ENCODE data around the gene ATP2A2. TPM values are rescaled to one million over a fixed set of nuclear protein-coding genes. Genes with fewer than 3 reads are reported as not detected.
A peak's percentile ranks its signal among the peaks of the same experiment; 100 is the strongest.
"Not testable (repeated sequence)": the region's sequence is repeated elsewhere in the genome, so short reads cannot be mapped to it uniquely, and the experiment has no call there.

Gene ATP2A2
- total and polyA plus RNA-seq, 5 donors from 2014 or later = 3.3 to 119 (median 4.9) TPM

DNA sequence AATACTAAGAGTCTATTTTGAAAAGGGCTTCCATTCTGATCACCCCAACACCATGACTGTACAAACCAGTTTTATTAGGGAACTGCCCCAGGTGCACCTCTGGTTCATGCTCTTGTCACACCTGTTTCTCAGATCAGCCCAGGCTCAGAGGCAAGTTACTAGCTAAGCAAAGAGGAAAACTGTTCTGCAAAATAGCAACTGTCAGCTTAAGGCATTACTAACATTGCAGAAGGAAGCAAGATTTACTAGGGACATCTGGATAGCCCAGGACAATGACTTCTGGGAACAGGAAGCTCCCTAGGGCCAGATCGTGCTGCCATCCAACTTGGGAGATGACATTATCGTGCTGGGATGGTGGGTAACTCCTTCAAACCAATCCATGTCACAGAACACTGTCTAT, 92.4 kb downstream of the ATP2A2 start:
- Mint-ChIP-seq H3K9me3 (no peaks in the 10 kb centered on the region), H3K27me3 (no peaks in the 10 kb centered on the region), H3K27ac (no peak overlapping the region), H3K36me3 (peaks cover 32% of the 10 kb centered on the region), H3K4me3 (no peak overlapping the region), H3K4me1 (peaks cover 0 to 6% (median 3%) of the 10 kb centered on the region in 4 donors)
- no peaks in the 10 kb centered on the region for H3K4me1 ChIP-seq (ENCODE audit: control insufficient read depth, insufficient read depth, low read length, poor library complexity, severe bottlenecking)
- H3K36me3 ChIP-seq (ENCODE audit: control insufficient read depth, insufficient read depth, low read length) = peaks cover 64% of the 10 kb centered on the region
- ATAC-seq (ENCODE audit: low read depth in 2 of 2) (no peak), DNase-seq (no peak)
- no peaks in the 10 kb centered on the region for H3K27me3 ChIP-seq (ENCODE audit: control insufficient read depth, insufficient read depth, low read length)
- no peak overlapping the region for H3K4me3 ChIP-seq (ENCODE audit: low read depth, low read length)
- H3K27ac ChIP-seq (ENCODE audit: insufficient read depth, low read length, poor library complexity, severe bottlenecking) = no peak overlapping the region
- H3K9me3 ChIP-seq (ENCODE audit: control insufficient read depth in 2 of 2, low read length in 2 of 2) = no peaks in the 10 kb centered on the region

DNA sequence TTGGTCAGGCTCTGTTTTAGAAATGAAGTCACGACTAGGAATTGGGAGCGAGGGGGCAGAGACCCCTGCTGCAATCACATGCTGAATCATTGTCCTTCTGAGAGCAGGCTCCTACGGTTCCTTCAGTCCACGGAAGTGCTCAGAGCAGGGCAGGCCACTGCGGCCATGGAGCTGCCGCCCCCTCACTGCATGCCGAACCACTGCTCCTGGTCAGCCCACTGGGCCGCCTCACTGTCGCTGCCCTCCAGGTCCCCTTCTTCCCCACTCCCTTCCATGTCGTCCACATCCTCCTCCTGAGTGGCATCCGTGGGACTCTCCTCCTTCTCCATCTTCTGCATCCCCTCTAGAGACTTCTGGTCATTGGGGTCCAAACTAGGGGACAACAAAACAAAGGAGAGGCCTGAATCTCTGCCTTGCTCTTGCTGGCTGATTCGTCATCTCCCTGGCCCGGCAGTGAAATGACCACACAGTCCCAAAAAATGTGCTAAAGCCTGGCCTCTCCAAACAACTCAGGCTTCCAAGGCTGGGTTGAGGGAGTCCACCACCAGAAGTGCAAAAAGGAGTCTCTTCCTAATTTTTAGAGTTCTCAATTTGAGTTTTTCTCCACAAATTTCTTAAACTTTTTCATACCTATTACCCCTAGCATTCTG, 93.0 kb downstream of the ATP2A2 start:
- no peaks in the 10 kb centered on the region for H3K9me3 ChIP-seq (ENCODE audit: control insufficient read depth in 2 of 2, low read length in 2 of 2)
- H3K4me1 Mint-ChIP-seq = peaks cover 0 to 6% (median 3%) of the 10 kb centered on the region in 4 donors
- peaks cover 34% of the 10 kb centered on the region for H3K36me3 Mint-ChIP-seq
- no peak overlapping the region for H3K4me3 Mint-ChIP-seq
- no peaks in the 10 kb centered on the region for H3K4me1 ChIP-seq (ENCODE audit: control insufficient read depth, insufficient read depth, low read length, poor library complexity, severe bottlenecking)
- H3K27me3 ChIP-seq (ENCODE audit: control insufficient read depth, insufficient read depth, low read length) = no peaks in the 10 kb centered on the region
- H3K9me3 Mint-ChIP-seq = no peaks in the 10 kb centered on the region
- peaks cover 70% of the 10 kb centered on the region for H3K36me3 ChIP-seq (ENCODE audit: control insufficient read depth, insufficient read depth, low read length)
- H3K27ac ChIP-seq (ENCODE audit: insufficient read depth, low read length, poor library complexity, severe bottlenecking) = no peak overlapping the region
- no peak overlapping the region for H3K4me3 ChIP-seq (ENCODE audit: low read depth, low read length)
- ATAC-seq (ENCODE audit: low read depth in 2 of 2) (no peak), DNase-seq (no peak)
- no peaks in the 10 kb centered on the region for H3K27me3 Mint-ChIP-seq
- peak overlapping the region in 1 of 3 donors; percentile 48 for H3K27ac Mint-ChIP-seq

DNA sequence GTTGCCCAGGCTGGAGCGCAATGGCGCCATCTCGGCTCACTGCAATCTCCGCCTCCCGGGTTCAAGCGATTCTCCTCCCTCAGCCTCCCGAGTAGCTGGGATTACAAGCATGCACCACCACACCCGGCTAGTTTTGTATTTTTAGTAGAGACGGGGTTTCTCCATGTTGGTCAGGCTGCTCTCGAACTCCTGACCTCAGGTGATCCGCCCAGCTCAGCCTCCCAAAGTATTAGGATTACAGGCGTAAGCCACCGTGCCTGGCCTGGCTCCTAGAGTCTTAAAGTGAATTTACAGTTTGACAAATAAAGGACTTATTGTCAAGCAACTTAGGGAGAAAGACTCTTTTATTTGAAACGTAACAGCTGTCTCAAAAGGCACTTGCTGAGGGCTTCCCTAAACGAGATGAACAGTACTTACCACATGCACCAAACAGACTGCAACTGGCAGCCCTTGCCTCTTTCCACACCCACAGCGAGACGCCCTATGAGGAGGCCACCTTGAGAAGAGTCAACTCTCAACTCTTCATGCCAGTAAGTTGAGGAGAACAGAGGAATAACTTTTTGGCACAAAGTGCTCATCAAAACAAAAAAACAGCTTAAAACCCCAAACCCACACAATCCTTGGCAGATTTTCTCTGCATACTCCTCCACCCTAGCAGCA, 97.2 kb downstream of the ATP2A2 start:
- Mint-ChIP-seq H3K36me3 (peaks cover 46% of the 10 kb centered on the region), H3K4me1 (peaks cover 0 to 20% (median 11%) of the 10 kb centered on the region in 4 donors)
- ATAC-seq (ENCODE audit: low read depth in 2 of 2) = not testable (repeated sequence)

DNA sequence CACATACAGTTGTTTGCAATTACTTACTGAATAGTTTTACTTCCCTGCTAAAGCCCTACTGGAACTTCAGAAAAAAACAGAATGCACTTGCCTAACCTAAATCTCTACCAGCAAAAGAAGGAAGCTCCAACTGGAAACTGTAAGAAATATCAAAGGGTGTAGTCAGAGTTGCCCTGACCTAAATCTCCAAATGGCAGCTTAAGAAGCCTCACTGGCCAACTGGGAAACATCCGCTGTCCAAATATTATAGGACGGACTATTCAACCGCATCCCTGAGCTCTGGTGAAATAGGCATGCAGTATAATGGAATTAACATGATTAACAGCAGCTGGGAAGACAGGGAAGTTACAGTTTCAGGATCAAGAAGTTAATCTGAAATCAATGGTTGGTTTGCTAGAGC, 98.2 kb downstream of the ATP2A2 start:
- no peak overlapping the region for H3K4me3 Mint-ChIP-seq
- H3K27ac ChIP-seq (ENCODE audit: insufficient read depth, low read length, poor library complexity, severe bottlenecking) = no peak overlapping the region
- H3K4me1 ChIP-seq (ENCODE audit: control insufficient read depth, insufficient read depth, low read length, poor library complexity, severe bottlenecking) = no peaks in the 10 kb centered on the region
- ATAC-seq (ENCODE audit: low read depth in 2 of 2) (no peak), DNase-seq (no peak)
- no peaks in the 10 kb centered on the region for H3K9me3 ChIP-seq (ENCODE audit: control insufficient read depth in 2 of 2, low read length in 2 of 2)
- no peaks in the 10 kb centered on the region for H3K27me3 ChIP-seq (ENCODE audit: control insufficient read depth, insufficient read depth, low read length)
- H3K27ac Mint-ChIP-seq = no peak overlapping the region
- peaks cover 0 to 20% (median 11%) of the 10 kb centered on the region in 4 donors for H3K4me1 Mint-ChIP-seq
- H3K4me3 ChIP-seq (ENCODE audit: low read depth, low read length) = no peak overlapping the region
- H3K36me3 ChIP-seq (ENCODE audit: control insufficient read depth, insufficient read depth, low read length) = peaks cover 78% of the 10 kb centered on the region
- H3K9me3 Mint-ChIP-seq = no peaks in the 10 kb centered on the region
- peaks cover 44% of the 10 kb centered on the region for H3K36me3 Mint-ChIP-seq
- no peaks in the 10 kb centered on the region for H3K27me3 Mint-ChIP-seq

More for the DNA sequence above, 97.2 kb downstream of the ATP2A2 start:
- DNase-seq; H3K27me3 Mint-ChIP-seq; H3K9me3 Mint-ChIP-seq; H3K4me1 ChIP-seq (ENCODE audit: control insufficient read depth, insufficient read depth, low read length, poor library complexity, severe bottlenecking); H3K27me3 ChIP-seq (ENCODE audit: control insufficient read depth, insufficient read depth, low read length); H3K27ac ChIP-seq (ENCODE audit: insufficient read depth, low read length, poor library complexity, severe bottlenecking); H3K4me3 ChIP-seq (ENCODE audit: low read depth, low read length); H3K4me3 Mint-ChIP-seq; H3K9me3 ChIP-seq (ENCODE audit: control insufficient read depth in 2 of 2, low read length in 2 of 2): not testable (repeated sequence)
- H3K27ac Mint-ChIP-seq = peak overlapping the region in 1 of 3 donors; percentile 23
- H3K36me3 ChIP-seq (ENCODE audit: control insufficient read depth, insufficient read depth, low read length) = peaks cover 87% of the 10 kb centered on the region

DNA sequence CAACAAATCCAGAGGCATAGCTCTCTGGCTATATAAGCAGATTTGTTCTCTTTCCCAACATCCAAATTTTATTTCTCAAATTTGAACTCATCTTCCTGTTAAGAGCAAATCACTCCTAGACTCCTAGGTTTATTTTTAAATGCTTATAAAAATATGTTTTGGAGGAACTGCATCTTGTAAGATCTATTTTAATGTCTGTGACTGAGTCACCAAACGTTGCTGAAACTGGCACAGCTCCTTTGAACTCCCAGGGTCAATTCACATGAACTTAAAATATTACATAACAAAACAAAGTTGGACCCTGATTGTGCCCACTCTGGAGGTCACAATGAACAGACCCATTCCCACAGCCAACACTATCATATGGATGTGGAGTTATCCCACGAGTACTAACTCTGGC, 98.6 kb downstream of the ATP2A2 start:
- Histone ChIP-seq H3K36me3 (ENCODE audit: control insufficient read depth, insufficient read depth, low read length) (peaks cover 76% of the 10 kb centered on the region), H3K27ac (ENCODE audit: insufficient read depth, low read length, poor library complexity, severe bottlenecking) (no peak overlapping the region), H3K4me3 (ENCODE audit: low read depth, low read length) (no peak overlapping the region), H3K9me3 (ENCODE audit: control insufficient read depth in 2 of 2, low read length in 2 of 2) (no peaks in the 10 kb centered on the region), H3K4me1 (ENCODE audit: control insufficient read depth, insufficient read depth, low read length, poor library complexity, severe bottlenecking) (no peaks in the 10 kb centered on the region), H3K27me3 (ENCODE audit: control insufficient read depth, insufficient read depth, low read length) (no peaks in the 10 kb centered on the region)
- no peaks in the 10 kb centered on the region for H3K9me3 Mint-ChIP-seq
- no peak overlapping the region for H3K4me3 Mint-ChIP-seq
- DNase-seq (no peak), ATAC-seq (ENCODE audit: low read depth in 2 of 2) (no peak)
- H3K27me3 Mint-ChIP-seq = no peaks in the 10 kb centered on the region
- H3K27ac Mint-ChIP-seq = peak overlapping the region in 1 of 3 donors; percentile 67
- H3K36me3 Mint-ChIP-seq = peaks cover 42% of the 10 kb centered on the region
- peaks cover 0 to 25% (median 14%) of the 10 kb centered on the region in 4 donors for H3K4me1 Mint-ChIP-seq

DNA sequence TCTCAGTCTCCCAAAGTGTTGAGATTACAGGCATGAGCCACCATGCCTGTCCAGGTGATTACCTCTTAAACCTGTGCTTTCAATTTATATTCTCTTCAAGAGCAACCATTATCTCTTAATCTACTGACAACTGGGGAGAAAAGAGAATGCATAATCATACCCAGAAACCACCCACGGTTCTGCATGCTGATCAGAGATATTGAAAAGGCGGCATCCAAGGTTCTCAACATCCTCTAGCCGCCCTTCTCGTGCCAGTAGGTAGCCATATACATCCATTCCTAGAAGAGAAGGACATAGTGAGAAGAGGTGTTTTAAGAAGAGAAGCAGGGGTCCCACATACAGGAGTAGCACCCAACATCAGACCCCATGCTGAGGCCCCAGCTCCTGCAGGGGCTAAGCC, 101.6 kb downstream of the ATP2A2 start:
- H3K4me1 ChIP-seq (ENCODE audit: control insufficient read depth, insufficient read depth, low read length, poor library complexity, severe bottlenecking) = no peaks in the 10 kb centered on the region
- H3K4me3 ChIP-seq (ENCODE audit: low read depth, low read length) = no peak overlapping the region
- no peaks in the 10 kb centered on the region for H3K9me3 ChIP-seq (ENCODE audit: control insufficient read depth in 2 of 2, low read length in 2 of 2)
- H3K27me3 Mint-ChIP-seq = no peaks in the 10 kb centered on the region
- peak overlapping the region in 2 of 3 donors; percentile 23 to 41 for H3K27ac Mint-ChIP-seq
- no peak overlapping the region for H3K4me3 Mint-ChIP-seq
- peaks cover 37% of the 10 kb centered on the region for H3K36me3 Mint-ChIP-seq
- H3K36me3 ChIP-seq (ENCODE audit: control insufficient read depth, insufficient read depth, low read length) = peaks cover 77% of the 10 kb centered on the region
- DNase-seq (peak in 1 of 3 donors; percentile 51), ATAC-seq (ENCODE audit: low read depth in 2 of 2) (peak; percentile 38 to 45)
- H3K27ac ChIP-seq (ENCODE audit: insufficient read depth, low read length, poor library complexity, severe bottlenecking) = no peak overlapping the region
- peaks cover 0 to 23% (median 16%) of the 10 kb centered on the region in 4 donors for H3K4me1 Mint-ChIP-seq
- H3K9me3 Mint-ChIP-seq = no peaks in the 10 kb centered on the region
- no peaks in the 10 kb centered on the region for H3K27me3 ChIP-seq (ENCODE audit: control insufficient read depth, insufficient read depth, low read length)

Measured in CD4-positive, CD25-positive, alpha-beta regulatory T cell (primary cell).